ENCODE results near the gene LDLRAD4.

DNA sequence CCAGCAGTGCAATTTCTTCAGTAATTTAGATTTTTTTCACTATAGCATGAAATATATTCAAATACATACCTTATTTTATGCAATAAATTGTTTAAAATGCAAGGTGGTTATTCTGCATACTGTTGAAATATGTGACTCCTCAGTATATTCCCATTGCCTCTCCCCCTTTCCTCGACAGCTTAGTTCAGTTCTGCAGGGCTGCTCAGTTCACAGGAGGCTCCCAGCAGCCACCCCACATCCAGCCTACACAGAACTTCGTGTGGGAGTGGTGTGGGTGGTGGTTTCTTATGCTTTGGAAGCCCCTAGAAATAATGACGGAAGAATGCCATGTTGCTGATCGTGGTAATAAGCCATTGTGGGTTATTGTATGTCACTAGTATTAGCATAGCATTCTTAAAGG lies 428.1 kb downstream of the LDLRAD4 start:
- no peak for TF ChIP-seq POLR2A (IDR thresholded peaks at IDR 0.05)
- TF ChIP-seq, protein P1, sequence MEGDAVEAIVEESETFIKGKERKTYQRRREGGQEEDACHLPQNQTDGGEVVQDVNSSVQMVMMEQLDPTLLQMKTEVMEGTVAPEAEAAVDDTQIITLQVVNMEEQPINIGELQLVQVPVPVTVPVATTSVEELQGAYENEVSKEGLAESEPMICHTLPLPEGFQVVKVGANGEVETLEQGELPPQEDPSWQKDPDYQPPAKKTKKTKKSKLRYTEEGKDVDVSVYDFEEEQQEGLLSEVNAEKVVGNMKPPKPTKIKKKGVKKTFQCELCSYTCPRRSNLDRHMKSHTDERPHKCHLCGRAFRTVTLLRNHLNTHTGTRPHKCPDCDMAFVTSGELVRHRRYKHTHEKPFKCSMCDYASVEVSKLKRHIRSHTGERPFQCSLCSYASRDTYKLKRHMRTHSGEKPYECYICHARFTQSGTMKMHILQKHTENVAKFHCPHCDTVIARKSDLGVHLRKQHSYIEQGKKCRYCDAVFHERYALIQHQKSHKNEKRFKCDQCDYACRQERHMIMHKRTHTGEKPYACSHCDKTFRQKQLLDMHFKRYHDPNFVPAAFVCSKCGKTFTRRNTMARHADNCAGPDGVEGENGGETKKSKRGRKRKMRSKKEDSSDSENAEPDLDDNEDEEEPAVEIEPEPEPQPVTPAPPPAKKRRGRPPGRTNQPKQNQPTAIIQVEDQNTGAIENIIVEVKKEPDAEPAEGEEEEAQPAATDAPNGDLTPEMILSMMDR (IDR thresholded peaks at IDR 0.05) = no peak
